ENCODE results near the gene PIR. TPM values are rescaled to one million over a fixed set of nuclear protein-coding genes. Genes with fewer than 3 reads are reported as not detected.
A peak's percentile ranks its signal among the peaks of the same experiment; 100 is the strongest.

The PIR gene
- total RNA-seq, 1 donor from 2014 or later, result 15.7 TPM

- intact Hi-C loops (cut with DNase I), result no loop called here
- no peak for DNase-seq (ENCODE audit: low spot score)
Observed at GRCh38 chrX:15366506-15367352, 126.4 kb downstream of the PIR start.

DNA sequence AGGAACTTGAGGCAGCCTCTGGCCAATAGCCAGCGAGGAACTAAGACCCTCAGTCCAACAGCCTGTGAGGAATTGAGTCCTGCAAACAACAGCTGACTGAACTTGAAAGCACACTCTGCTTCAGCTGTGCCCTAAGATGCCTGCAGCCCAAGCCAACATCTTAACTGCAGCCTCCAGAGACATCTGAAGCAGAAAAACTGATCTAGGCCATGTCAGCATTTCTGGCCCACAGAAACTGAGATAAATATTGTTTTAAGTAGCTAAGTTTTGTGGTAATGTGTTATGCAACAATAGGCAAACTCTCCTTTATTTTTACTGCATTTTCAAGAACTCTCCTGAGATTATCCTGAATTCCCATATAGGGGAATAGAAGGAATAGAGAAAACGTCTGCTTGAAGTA lies 133.4 kb downstream of the PIR start:
- no peak for DNase-seq (ENCODE audit: low spot score)
- intact Hi-C loops (cut with DNase I), result no loop called here

- intact Hi-C loops (cut with DNase I), result no loop called here
- DNase-seq (ENCODE audit: low spot score), result no peak
Observed at GRCh38 chrX:15358533-15358932, 134.6 kb downstream of the PIR start.

- intact Hi-C loops (cut with DNase I), result no loop called here
- no peak for DNase-seq (ENCODE audit: low spot score)
Observed at GRCh38 chrX:15356444-15356843, 136.7 kb downstream of the PIR start.

GRCh38 chrX:15350329-15350996 lies 142.7 kb downstream of the PIR start:
- intact Hi-C loops (cut with DNase I), result loop anchor here (2.0 kb wide), 1 partner anchor 118 kb away; no protein-coding TSS in a partner anchor
- DNase-seq (ENCODE audit: low spot score), result no peak

GRCh38 chrX:15349046-15349445 lies 144.1 kb downstream of the PIR start:
- intact Hi-C loops (cut with DNase I), result loop anchor here (10.0 kb wide), 1 partner anchor 216 kb away; no protein-coding TSS in a partner anchor

GRCh38 chrX:15345976-15346375 lies 147.2 kb downstream of the PIR start:
- intact Hi-C loops (cut with DNase I), result loop anchor here (10.0 kb wide), 1 partner anchor 219 kb away; no protein-coding TSS in a partner anchor
- no peak for DNase-seq (ENCODE audit: low spot score)

More at GRCh38 chrX:15349046-15349445, 144.1 kb downstream of the PIR start:
- no peak for DNase-seq (ENCODE audit: low spot score)

DNA sequence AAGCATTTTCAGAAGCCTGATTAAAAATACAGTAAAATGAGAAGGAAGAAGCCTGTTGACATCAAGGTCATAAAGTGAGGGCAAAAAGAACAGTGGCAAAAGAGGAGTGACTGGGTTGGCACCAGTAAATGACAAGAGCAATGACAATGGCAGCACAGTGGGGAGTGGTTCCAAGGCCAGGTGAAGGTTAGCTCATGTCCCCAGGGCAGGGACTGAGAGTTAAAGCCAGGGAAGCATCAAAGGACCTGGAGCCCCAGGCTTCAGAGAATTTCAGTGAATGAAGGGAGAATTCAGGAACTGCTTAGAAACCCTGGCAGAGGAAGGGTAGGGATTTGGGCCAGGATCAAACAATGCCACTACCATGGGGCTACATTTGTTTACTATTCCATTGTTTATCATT lies 149.0 kb downstream of the PIR start:
- DNase-seq (ENCODE audit: low spot score), result no peak
- intact Hi-C loops (cut with DNase I), result loop anchor here (10.0 kb wide), 1 partner anchor 221 kb away; no protein-coding TSS in a partner anchor

DNA sequence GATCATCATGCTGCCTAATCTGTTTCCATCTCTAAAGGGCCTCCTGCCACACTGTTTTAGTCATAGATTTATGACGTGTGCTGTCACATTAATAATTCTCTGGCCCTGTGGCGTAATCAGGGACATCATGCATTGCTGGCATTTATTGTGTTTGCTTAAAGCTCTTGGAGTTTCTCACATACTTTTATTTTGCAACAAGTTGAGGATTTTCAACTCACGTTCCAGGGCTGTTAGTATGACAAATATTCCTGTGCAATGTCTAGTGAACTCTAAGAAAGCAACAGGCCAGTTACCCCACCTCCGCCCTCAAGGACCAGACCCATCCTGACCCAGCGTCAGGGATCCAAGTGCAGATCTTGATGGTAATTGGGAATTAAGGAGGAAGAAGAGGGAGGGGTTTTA lies 150.1 kb downstream of the PIR start:
- no peak for DNase-seq (ENCODE audit: low spot score)
- intact Hi-C loops (cut with DNase I), result loop anchor here (10.0 kb wide), 1 partner anchor 222 kb away; no protein-coding TSS in a partner anchor

- DNase-seq (ENCODE audit: low spot score), result no peak
- intact Hi-C loops (cut with DNase I), result loop anchor here (10.0 kb wide), 1 partner anchor 224 kb away; no protein-coding TSS in a partner anchor
Observed at GRCh38 chrX:15340867-15341266, 152.3 kb downstream of the PIR start.

DNA sequence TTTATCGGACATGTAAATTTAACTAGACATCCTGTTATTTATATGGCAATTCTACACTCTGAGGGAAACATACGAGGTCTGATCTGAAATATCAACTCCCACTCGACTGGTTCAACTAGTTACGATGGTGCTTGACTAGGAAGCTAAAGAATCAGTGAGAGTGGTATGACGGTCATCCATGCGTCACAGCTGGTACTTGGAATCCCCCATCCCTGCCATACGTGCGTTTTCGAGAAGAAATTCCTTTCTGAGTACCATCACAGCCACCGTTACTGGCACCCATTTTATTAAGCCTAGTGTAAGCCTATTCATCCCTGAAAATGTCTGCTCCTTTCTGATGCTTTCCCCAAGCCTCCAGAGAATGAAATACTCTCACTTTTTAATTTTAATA lies 157.1 kb downstream of the PIR start:
- no peak for DNase-seq (ENCODE audit: low spot score)
- intact Hi-C loops (cut with DNase I), result loop anchor here (5.0 kb wide), 1 partner anchor 34 kb away; no protein-coding TSS in a partner anchor

DNA sequence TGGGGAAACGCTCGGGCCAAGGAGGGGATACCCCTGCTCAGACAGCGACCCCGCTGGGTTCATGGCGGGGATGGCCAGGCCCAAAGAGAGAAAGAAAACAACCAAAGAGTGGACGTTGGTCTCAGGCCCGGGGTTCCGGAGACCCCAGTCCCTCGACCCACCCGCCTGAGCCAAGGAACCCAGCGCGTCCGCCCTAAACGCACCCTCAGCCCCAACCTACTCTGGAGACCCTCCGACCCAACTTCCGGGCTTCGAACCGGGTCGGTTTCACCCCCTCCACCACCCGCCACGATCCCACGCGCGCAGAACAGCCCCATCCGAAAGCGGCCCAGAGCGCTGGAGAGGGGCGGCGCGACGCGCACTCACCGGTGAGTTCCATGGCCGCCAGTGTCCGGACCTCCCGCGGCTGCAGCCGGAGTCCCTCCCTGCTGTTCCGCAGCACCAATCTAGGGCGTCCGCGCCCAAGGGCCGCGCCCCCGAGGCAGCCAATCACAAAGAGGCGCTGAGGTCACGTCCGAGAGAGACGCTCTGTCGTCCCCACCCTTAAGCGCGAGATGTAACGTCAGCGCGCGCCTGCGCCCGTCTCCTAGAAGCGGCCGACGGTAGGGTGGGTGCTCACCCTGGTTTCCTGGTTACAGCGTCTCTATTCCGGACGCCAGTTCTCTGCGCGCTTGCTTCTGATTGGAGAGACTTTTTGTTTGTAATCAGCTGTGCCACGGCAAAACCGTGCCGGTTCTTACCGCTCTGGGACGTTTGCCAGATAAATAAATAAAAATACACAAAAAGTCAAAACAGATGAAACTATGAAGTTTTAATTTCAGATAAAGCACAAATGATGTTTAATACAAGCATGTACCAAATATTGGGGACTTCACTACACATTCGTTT lies 157.8 kb downstream of the PIR start, which contains the start of gene PIGA:
Gene PIGA, minus strand, starts transcription at position 389 of the 888 bp plus-strand sequence. CDS start 3,593 bp downstream, outside the sequence.
- intact Hi-C loops (cut with DNase I), result loop anchor here (5.0 kb wide), 1 partner anchor 33 kb away; no protein-coding TSS in a partner anchor
- DNase-seq (ENCODE audit: low spot score), result peak; percentile 97

Other genes with a start within 250 kb of the PIR start
- 0.46 TPM for gene ASB9, start 223.2 kb downstream of the PIR start, total RNA-seq
- 60.8 TPM for gene ASB11, start 177.7 kb downstream of the PIR start, total RNA-seq
- 6.8 TPM for gene PIGA, start 157.8 kb downstream of the PIR start, total RNA-seq
- gene VEGFD, start 108.9 kb downstream of the PIR start, total RNA-seq, result 1.3 TPM
- 1.8 TPM for gene BMX, start 7.5 kb upstream of the PIR start, total RNA-seq
- 113 TPM for gene ACE2, start 107.6 kb upstream of the PIR start, total RNA-seq
- 0.94 TPM for gene CLTRN, start 171.5 kb upstream of the PIR start, total RNA-seq
- gene CA5B, start 244.9 kb upstream of the PIR start, total RNA-seq, result 4.5 TPM